IMR-90 (cell line): ENCODE results near the gene NLRP1. TPM values are rescaled to one million over a fixed set of nuclear protein-coding genes. Genes with fewer than 3 reads are reported as not detected.

ENCODE experiments used
- ATAC-seq: fragments of 200-7000 bp; cut with Tn5 transposase; 2 replicates; pipeline ENCODE4 v1.9.1; 2020; ENCODE audit warnings: low read depth, mild to moderate bottlenecking, moderate library complexity
- BruUV-seq: library from RNA; stranded (reverse); fragments of 400-500 nt; replicated peaks from 2 replicates; lab custom pipeline; 2021; lab: Mats Ljungman, UMichigan
- CTCF ChIA-PET: fragments of 300-600 bp; formaldehyde crosslinking; extraction: SDS; loops from one replicate; lab custom pipeline; 2021; ENCODE audit warnings: antibody characterized with exemption; lab: Yijun Ruan, JAX
- POLR2A ChIA-PET: fragments of 300-600 bp; sonication (Branson Sonifier 250); formaldehyde crosslinking; loops from one replicate; lab custom pipeline; 2022; ENCODE audit warnings: antibody characterized with exemption; ENCODE audit not compliant: unreplicated experiment; lab: Charles Lee
- DNase-seq: peaks from one replicate; pipeline ENCODE4 v3.0.0; 2013
- H2AFZ ChIP-seq: replicated peaks from 2 replicates; pipeline ENCODE3; 2013; ENCODE audit warnings: low read length, mild to moderate bottlenecking; ENCODE audit not compliant: poor library complexity
- H2AK5ac ChIP-seq: 2 replicates; pipeline ENCODE4 v1.6.1; 2013; ENCODE audit warnings: low read depth, low read length, inconsistent platforms
- H2AK9ac ChIP-seq: replicated peaks from 2 replicates; pipeline ENCODE3; 2013; ENCODE audit warnings: mild to moderate bottlenecking, low read depth, low read length, moderate library complexity; ENCODE audit not compliant: poor library complexity
- H2BK120ac ChIP-seq: 2 replicates; pipeline ENCODE4 v1.6.1; 2013; ENCODE audit warnings: low read depth, low read length, inconsistent platforms
- H2BK15ac ChIP-seq: 3 replicates; pipeline ENCODE4 v1.6.1; 2013; ENCODE audit warnings: low read depth, low read length, inconsistent platforms
- H2BK20ac ChIP-seq: 2 replicates; pipeline ENCODE4 v1.6.1; 2013; ENCODE audit warnings: low read depth, mild to moderate bottlenecking, inconsistent platforms, low read length, moderate library complexity
- H2BK5ac ChIP-seq: 2 replicates; pipeline ENCODE4 v1.6.1; 2013; ENCODE audit warnings: mild to moderate bottlenecking, low read depth, low read length, inconsistent platforms; ENCODE audit not compliant: poor library complexity, severe bottlenecking
- H3K14ac ChIP-seq: replicated peaks from 2 replicates; pipeline ENCODE4 v1.6.1; 2013; ENCODE audit warnings: low read depth, low read length, inconsistent platforms
- H3K18ac ChIP-seq: 2 replicates; pipeline ENCODE4 v1.6.1; 2013; ENCODE audit warnings: low read depth, low read length, control low read depth
- H3K23ac ChIP-seq: 2 replicates; pipeline ENCODE4 v1.6.1; 2013; ENCODE audit warnings: low read depth, low read length, inconsistent platforms
- H3K27ac ChIP-seq: 2 replicates; pipeline ENCODE4 v1.5.1; 2013; ENCODE audit warnings: mild to moderate bottlenecking, control low read depth, low read length; ENCODE audit not compliant: insufficient read depth
- H3K27me3 ChIP-seq: 2 replicates; pipeline ENCODE4 v1.6.1; 2013; ENCODE audit warnings: low read length; ENCODE audit not compliant: control insufficient read depth, insufficient read depth
- H3K36me3 ChIP-seq: 2 replicates; pipeline ENCODE4 v1.6.1; 2013; ENCODE audit warnings: low read length, mixed read lengths; ENCODE audit not compliant: control insufficient read depth, insufficient read depth
- H3K4ac ChIP-seq: 2 replicates; pipeline ENCODE4 v1.6.1; 2013; ENCODE audit warnings: low read depth, low read length, inconsistent platforms
- H3K4me1 ChIP-seq: 2 replicates; pipeline ENCODE4 v1.6.1; 2013; ENCODE audit warnings: low read length, mixed read lengths; ENCODE audit not compliant: control insufficient read depth, insufficient read depth
- H3K4me2 ChIP-seq: 2 replicates; pipeline ENCODE4 v1.6.1; 2013; ENCODE audit warnings: low read depth, mild to moderate bottlenecking, control low read depth, low read length, moderate library complexity
- H3K4me3 ChIP-seq: 2 replicates; pipeline ENCODE4 v1.5.1; 2013; ENCODE audit warnings: low read depth, mild to moderate bottlenecking, control low read depth, low read length, moderate library complexity; ENCODE audit not compliant: insufficient read depth
- H3K56ac ChIP-seq: 2 replicates; pipeline ENCODE4 v1.6.1; 2013; ENCODE audit warnings: low read length, inconsistent platforms; ENCODE audit not compliant: insufficient read depth; ENCODE audit errors: extremely low read depth
- H3K79me1 ChIP-seq, 2 experiments: 2 replicates each; pipeline ENCODE4 v1.6.1; 2013; ENCODE audit warnings: low read length in 2 of 2, inconsistent platforms in 1 of 2, low read depth in 1 of 2
- H3K9ac ChIP-seq: 2 replicates; pipeline ENCODE4 v1.6.1; 2013; ENCODE audit warnings: low read depth, low read length, control low read depth
- H3K9me1 ChIP-seq: 2 replicates; pipeline ENCODE4 v1.6.1; 2013; ENCODE audit warnings: low read length, inconsistent platforms; ENCODE audit not compliant: insufficient read depth
- H3K9me3 ChIP-seq: 2 replicates; pipeline ENCODE4 v1.6.1; 2013; ENCODE audit warnings: low read length; ENCODE audit not compliant: control insufficient read depth, insufficient read depth
- H4K20me1 ChIP-seq: 2 replicates; pipeline ENCODE4 v1.6.1; 2013; ENCODE audit warnings: low read length, inconsistent platforms; ENCODE audit not compliant: insufficient read depth
- H4K5ac ChIP-seq: 2 replicates; pipeline ENCODE4 v1.6.1; 2013; ENCODE audit warnings: mild to moderate bottlenecking, low read depth, low read length, control low read depth
- H4K8ac ChIP-seq, 2 experiments: 2 replicates each; pipeline ENCODE4 v1.6.1; 2013; ENCODE audit warnings: low read depth in 2 of 2, low read length in 2 of 2, control low read depth in 1 of 2, inconsistent platforms in 1 of 2
- H4K91ac ChIP-seq: 2 replicates; pipeline ENCODE4 v1.6.1; 2013; ENCODE audit warnings: low read depth, low read length, inconsistent platforms; ENCODE audit not compliant: insufficient read depth
- NFE2L2 ChIP-seq: fragments of 150-350 bp; IDR thresholded peaks from 2 replicates; pipeline ENCODE4 v1.6.1; 2016; ENCODE audit warnings: low read depth, mild to moderate bottlenecking, low read length
- POLR2A ChIP-seq: IDR thresholded peaks from 2 replicates; pipeline ENCODE4 v1.6.1; 2012; ENCODE audit warnings: mild to moderate bottlenecking, low read depth, low read length
- WGBS, 2 experiments: methylation state at CpG; one replicate each; pipeline versions ENCODE4 v1.1.5 to v1.1.7; 2013; ENCODE audit warnings: missing lambda C conversion rate in 2 of 2; ENCODE audit not compliant: insufficient read length in 1 of 2; ENCODE audit errors: extremely low coverage in 2 of 2; 5-methylcytosine and 5-hydroxymethylcytosine counted together
- dilution Hi-C: fragments of 300-500 bp; cut with HindIII; formaldehyde crosslinking; loops from one replicate; pipeline ENCODE4 v1.14.3; 2018; ENCODE audit warnings: low sequenced_read_pairs; ENCODE audit not compliant: unreplicated experiment
- in situ Hi-C: fragments of 300-500 bp; cut with MboI; formaldehyde crosslinking; loops from 3 replicates; pipeline ENCODE4 v1.14.3; 2019; ENCODE audit warnings: low sequenced_read_pairs, inconsistent platforms, mixed read lengths
- intact Hi-C: fragments of 100-400 bp; cut with micrococcal nuclease; formaldehyde crosslinking; loops from 2 replicates; pipeline ENCODE4 v1.10.0; 2022
- polyA plus RNA-seq, 3 experiments: library from polyadenylated mRNA; depleted of rRNA; stranded (reverse); fragments of >200 nt; gene quantifications; 2 replicates each; pipeline ENCODE4 v1.2.3, GENCODE V29; 2012; ENCODE audit warnings: low replicate concordance in 1 of 3
- total RNA-seq: library from RNA; depleted of rRNA; stranded (reverse); fragments of >200 nt; gene quantifications from 2 replicates; pipeline ENCODE4 v1.2.3, GENCODE V29; 2012

NLRP1 gene
- total and polyA plus RNA-seq, 2 of the 4 experiments (the other 2 are of a cell fraction): 134 to 340 TPM

DNA sequence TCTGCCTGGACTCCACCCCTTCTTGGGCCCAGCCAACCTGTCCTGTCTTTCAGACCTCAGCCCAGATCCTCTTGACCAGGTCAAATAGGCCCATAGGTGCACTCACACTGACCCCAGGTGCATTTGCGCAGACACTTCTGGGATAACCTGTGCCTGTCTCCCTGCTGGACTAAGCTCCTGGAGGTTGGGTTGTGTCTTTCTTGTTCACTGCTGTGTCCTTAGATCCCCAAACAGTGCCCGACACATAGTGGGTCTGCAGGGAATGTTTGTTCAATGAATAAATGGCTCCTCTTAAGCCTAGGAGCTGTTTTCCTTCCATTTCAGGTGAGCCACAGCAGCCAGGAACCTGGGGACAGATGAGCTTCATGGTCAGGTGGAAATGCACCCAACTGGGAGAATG, 48.9 kb downstream of the NLRP1 start:
- no peak overlapping the region for H4K5ac ChIP-seq
- H4K91ac ChIP-seq: no peak overlapping the region
- ATAC-seq (no peak), DNase-seq (no peak)
- H2BK5ac ChIP-seq: no peak overlapping the region
- H3K9me1 ChIP-seq: 0 out of 2 replicates have a peak, but pooled peaks cover 2% of the 10 kb centered on the region
- no peaks in the 10 kb centered on the region for H3K27me3 ChIP-seq
- no peak overlapping the region for H4K8ac ChIP-seq
- no peaks in the 10 kb centered on the region for H4K20me1 ChIP-seq
- no peak overlapping the region for H3K14ac ChIP-seq
- no peak overlapping the region for H2BK20ac ChIP-seq
- H3K23ac ChIP-seq: no peak overlapping the region
- H2AK9ac ChIP-seq: no peak overlapping the region
- CTCF ChIA-PET: no interaction called here
- intact Hi-C loops (no loop called here), dilution Hi-C loops (no loop called here), in situ Hi-C loops (no loop called here)
- no peak overlapping the region for H2AK5ac ChIP-seq
- H3K79me1 ChIP-seq: no peaks in the 10 kb centered on the region
- POLR2A ChIA-PET: no interaction called here
- no peak overlapping the region for H3K27ac ChIP-seq
- no peak overlapping the region for H2BK15ac ChIP-seq
- H2BK120ac ChIP-seq: no peak overlapping the region
- peaks cover 2% of the 10 kb centered on the region; the same call in 1 of the 2 replicates for H3K4me1 ChIP-seq
- H3K4me3 ChIP-seq: no peak overlapping the region
- H3K4ac ChIP-seq: no peak overlapping the region
- no peak overlapping the region for H3K4me2 ChIP-seq
- no peak overlapping the region for H3K9ac ChIP-seq
- WGBS, 2 experiments: 100% methylated on average over 2 of the region's 2 CpGs; no CpG with 5 or more reads in 1 of the 2 experiments
- no peak overlapping the region for H3K56ac ChIP-seq
- H2AFZ ChIP-seq: no peak overlapping the region
- H3K18ac ChIP-seq: no peak overlapping the region
- H3K36me3 ChIP-seq: peaks cover 27% of the 10 kb centered on the region
- no TSS peak for BruUV-seq
- no peak for TF ChIP-seq NFE2L2
- TF ChIP-seq POLR2A: no peak
- H3K9me3 ChIP-seq: no peaks in the 10 kb centered on the region
